Stimulated activated CD8-positive, alpha-beta memory T cell treated with anti-CD3 and anti-CD28 coated beads, Interleukin-7, amount 100 ng/mL, for 1 hour (primary cell): ENCODE results near the gene LRRC37B.
"Not testable (repeated sequence)": the region's sequence is repeated elsewhere in the genome, so short reads cannot be mapped to it uniquely, and the experiment has no call there.

Experiments used
- DNase-seq, 2 donors: peaks; one replicate each; pipeline ENCODE4 v3.0.0-alpha.2; 2020; ENCODE audit warnings: low read depth in 2 of 2

Gene LRRC37B

GRCh38 chr17:32006957-32007462, at the start of gene LRRC37B:
TSS of gene LRRC37B (plus strand) at chr17:32007383. CDS start at chr17:32021393, 14,010 bp downstream.
- peak; percentile 78 to 85 for DNase-seq

- not testable (repeated sequence) for DNase-seq
Observed at GRCh38 chr17:31964131-31964530, 43.1 kb upstream of the LRRC37B start.

- no peak for DNase-seq
Observed at GRCh38 chr17:31967648-31968047, 39.5 kb upstream of the LRRC37B start.

GRCh38 chr17:31970416-31970815, 36.8 kb upstream of the LRRC37B start:
- DNase-seq, result not testable (repeated sequence)

GRCh38 chr17:31974269-31975071, 32.7 kb upstream of the LRRC37B start:
- not testable (repeated sequence) for DNase-seq

GRCh38 chr17:31975391-31975790, 31.8 kb upstream of the LRRC37B start:
- DNase-seq, result not testable (repeated sequence)

- not testable (repeated sequence) for DNase-seq
Observed at GRCh38 chr17:31991821-31992220, 15.4 kb upstream of the LRRC37B start.

- DNase-seq, result no peak
Observed at GRCh38 chr17:31997005-31997404, 10.2 kb upstream of the LRRC37B start.

- DNase-seq, result peak in 1 of 2 donors; percentile 2
Observed at GRCh38 chr17:32007463-32008298, 498 bp downstream of the LRRC37B start.

GRCh38 chr17:32009262-32009542, 2.0 kb downstream of the LRRC37B start:
- DNase-seq, result no peak

GRCh38 chr17:32010114-32010513, 2.9 kb downstream of the LRRC37B start:
- DNase-seq, result no peak

- DNase-seq, result no peak
Observed at GRCh38 chr17:32015245-32016013, 8.2 kb downstream of the LRRC37B start.

- no peak for DNase-seq
Observed at GRCh38 chr17:32016231-32016630, 9.0 kb downstream of the LRRC37B start.

- no peak for DNase-seq
Observed at GRCh38 chr17:32019228-32019627, 12.0 kb downstream of the LRRC37B start.

- DNase-seq, result no peak
Observed at GRCh38 chr17:32020943-32021614, 13.9 kb downstream of the LRRC37B start.

- DNase-seq, result no peak
Observed at GRCh38 chr17:32021615-32021955, 14.4 kb downstream of the LRRC37B start.

GRCh38 chr17:32022554-32022953, 15.4 kb downstream of the LRRC37B start:
- not testable (repeated sequence) for DNase-seq

- not testable (repeated sequence) for DNase-seq
Observed at GRCh38 chr17:32027271-32027670, 20.1 kb downstream of the LRRC37B start.

GRCh38 chr17:32033223-32033622, 26.0 kb downstream of the LRRC37B start:
- no peak for DNase-seq

GRCh38 chr17:32033812-32034211, 26.6 kb downstream of the LRRC37B start:
- DNase-seq, result not testable (repeated sequence)

GRCh38 chr17:32040246-32040645, 33.1 kb downstream of the LRRC37B start:
- DNase-seq, result not testable (repeated sequence)
